PFSK-1 (cell line): ENCODE data around the gene CFAP126.

Experiments used
- POLR2AphosphoS5 ChIP-seq: IDR thresholded peaks from 2 replicates; pipeline ENCODE4 v1.6.1; 2012; ENCODE audit warnings: low read depth, mild to moderate bottlenecking, control low read depth, low read length, moderate library complexity
- REST ChIP-seq, 2 experiments: IDR thresholded peaks; 2 replicates each; pipeline versions ENCODE4 v1.6.1 to v1.8.0; 2011 to 2012; ENCODE audit warnings: low read depth in 2 of 2, low read length in 2 of 2, control low read depth in 1 of 2, inconsistent platforms in 1 of 2, mild to moderate bottlenecking in 1 of 2, moderate library complexity in 1 of 2; ENCODE audit not compliant: insufficient read depth in 1 of 2
- SIN3A ChIP-seq: IDR thresholded peaks from 2 replicates; pipeline ENCODE4 v1.6.1; 2012; ENCODE audit warnings: mild to moderate bottlenecking, low read length, moderate library complexity, borderline replicate concordance; ENCODE audit not compliant: insufficient read depth
- TAF1 ChIP-seq: IDR thresholded peaks from 2 replicates; pipeline ENCODE4 v1.6.1; 2012; ENCODE audit warnings: low read length, control low read depth, borderline replicate concordance; ENCODE audit not compliant: insufficient read depth

- TF ChIP-seq POLR2AphosphoS5 (no peak), TAF1 (no peak), REST (IDR thresholded peaks at IDR 0.05; ENCODE audit: insufficient read depth in 1 of 2, low read depth in 2 of 2, low read length in 2 of 2) (no peak), SIN3A (no peak)
Observed at GRCh38 chr1:161351482-161351881, 16.2 kb downstream of the CFAP126 start.
